ENCODE results near the gene SKAP1.
A peak's percentile ranks its signal among the peaks of the same experiment; 100 is the strongest.

SKAP1 gene

DNA sequence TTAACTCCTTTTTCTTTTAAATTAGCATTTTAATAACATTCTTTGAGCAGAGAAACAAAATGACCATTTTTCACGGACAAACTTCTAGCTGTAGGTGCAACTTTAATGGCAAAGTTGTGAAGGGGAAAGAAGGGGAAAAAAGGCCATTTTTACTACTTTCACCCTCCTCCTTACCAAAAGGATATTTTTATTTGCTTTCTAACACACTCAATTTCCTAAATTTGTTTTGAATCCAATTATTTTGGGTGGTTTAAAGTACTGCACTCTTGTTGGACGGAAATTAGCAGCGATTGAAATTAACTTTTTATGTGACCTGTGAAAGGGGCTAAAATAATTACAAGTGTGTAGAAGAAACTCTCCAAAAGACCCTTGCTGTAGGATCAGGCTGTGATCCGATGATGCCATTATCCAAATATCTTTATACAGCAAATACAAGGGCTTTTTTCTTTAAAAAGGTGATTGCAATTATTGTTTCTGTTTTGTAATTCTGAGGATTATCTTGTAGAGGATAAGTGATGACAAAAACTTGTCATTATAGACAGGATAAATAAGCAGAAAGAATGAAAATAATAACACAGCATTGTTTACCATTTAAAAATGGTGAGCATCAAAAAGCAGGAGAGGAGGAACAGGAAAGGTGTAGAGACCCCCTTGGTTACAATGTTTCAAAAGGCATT lies 280.1 kb downstream of the SKAP1 start:
- no peak for TF ChIP-seq SNAI2 (CRISPR knock-in tag; IDR thresholded peaks at IDR 0.05)
- no peak for TF ChIP-seq ZFP30 (CRISPR knock-in tag; IDR thresholded peaks at IDR 0.05)
- no peak for TF ChIP-seq ZNF8 (CRISPR knock-in tag; IDR thresholded peaks at IDR 0.05)
- TF ChIP-seq, protein P1, sequence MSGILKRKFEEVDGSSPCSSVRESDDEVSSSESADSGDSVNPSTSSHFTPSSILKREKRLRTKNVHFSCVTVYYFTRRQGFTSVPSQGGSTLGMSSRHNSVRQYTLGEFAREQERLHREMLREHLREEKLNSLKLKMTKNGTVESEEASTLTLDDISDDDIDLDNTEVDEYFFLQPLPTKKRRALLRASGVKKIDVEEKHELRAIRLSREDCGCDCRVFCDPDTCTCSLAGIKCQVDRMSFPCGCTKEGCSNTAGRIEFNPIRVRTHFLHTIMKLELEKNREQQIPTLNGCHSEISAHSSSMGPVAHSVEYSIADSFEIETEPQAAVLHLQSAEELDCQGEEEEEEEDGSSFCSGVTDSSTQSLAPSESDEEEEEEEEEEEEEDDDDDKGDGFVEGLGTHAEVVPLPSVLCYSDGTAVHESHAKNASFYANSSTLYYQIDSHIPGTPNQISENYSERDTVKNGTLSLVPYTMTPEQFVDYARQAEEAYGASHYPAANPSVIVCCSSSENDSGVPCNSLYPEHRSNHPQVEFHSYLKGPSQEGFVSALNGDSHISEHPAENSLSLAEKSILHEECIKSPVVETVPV (CRISPR knock-in tag; IDR thresholded peaks at IDR 0.05), result no peak
- TF ChIP-seq ZC3H10 (CRISPR knock-in tag; IDR thresholded peaks at IDR 0.05), result no peak
- no peak for TF ChIP-seq TCF4 (CRISPR knock-in tag; IDR thresholded peaks at IDR 0.05; ENCODE audit: borderline replicate concordance)
- no peak for TF ChIP-seq ZNF565 (CRISPR knock-in tag; conservative IDR thresholded peaks at IDR 0.05; ENCODE audit: low read depth)
- TF ChIP-seq GLIS3 (CRISPR knock-in tag; IDR thresholded peaks at IDR 0.05), result no peak
- TF ChIP-seq RARB (CRISPR knock-in tag; IDR thresholded peaks at IDR 0.05), result no peak
- no peak for TF ChIP-seq ISL1 (CRISPR knock-in tag; IDR thresholded peaks at IDR 0.05)
- TF ChIP-seq TOX (CRISPR knock-in tag; IDR thresholded peaks at IDR 0.05; ENCODE audit: borderline replicate concordance), result no peak
- TF ChIP-seq OSR1 (CRISPR knock-in tag; IDR thresholded peaks at IDR 0.05), result no peak
- no peak for TF ChIP-seq ARNTL (CRISPR knock-in tag; IDR thresholded peaks at IDR 0.05; ENCODE audit: borderline replicate concordance, low read depth)
- no peak for TF ChIP-seq PPARA (CRISPR knock-in tag; IDR thresholded peaks at IDR 0.05; ENCODE audit: borderline replicate concordance)
- no peak for TF ChIP-seq ZNF70 (CRISPR knock-in tag; IDR thresholded peaks at IDR 0.05)
- ATAC-seq, result no peak

DNA sequence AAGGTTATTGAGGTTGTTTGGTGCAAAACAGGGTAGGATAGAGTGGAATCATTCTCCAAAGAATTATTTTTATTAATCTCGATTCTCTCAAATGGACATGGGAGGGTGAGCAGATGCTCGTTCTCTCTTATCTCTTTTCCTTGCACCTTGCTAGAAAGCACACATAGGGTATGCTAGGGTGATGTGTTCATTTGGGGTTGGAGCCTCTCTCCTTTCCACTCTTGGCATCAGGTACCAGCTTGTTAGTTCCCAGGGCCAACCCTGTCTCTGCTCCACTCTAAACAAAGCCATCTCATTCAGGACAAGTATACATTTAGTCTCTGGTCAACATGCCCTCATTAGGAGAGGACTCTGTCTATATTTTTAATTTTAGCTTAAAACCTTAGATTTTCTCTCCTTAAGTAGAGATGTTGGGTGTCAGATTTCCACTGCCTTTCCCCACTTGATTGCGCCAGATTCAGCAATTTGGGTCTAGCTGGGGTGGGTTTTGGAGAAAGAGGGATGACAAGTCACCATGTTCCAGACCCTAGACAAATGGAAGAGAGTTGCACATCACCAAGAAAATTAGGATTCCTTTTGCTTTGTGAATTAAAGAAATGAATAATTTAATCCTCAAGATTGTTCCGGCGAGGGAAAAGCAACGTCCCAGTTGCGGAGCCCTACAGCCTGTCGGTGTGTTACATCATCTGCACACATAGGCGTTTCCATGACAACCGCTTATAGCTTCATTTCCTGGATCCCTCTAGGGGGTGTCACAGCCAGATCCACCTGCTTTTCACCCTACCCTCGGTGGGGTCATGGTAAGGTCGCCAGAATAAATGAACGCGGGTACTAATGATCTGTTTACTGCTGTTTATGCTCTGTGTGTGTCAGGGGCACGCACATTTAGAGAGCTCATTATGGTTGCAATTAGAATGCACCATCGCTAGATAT lies 280.9 kb downstream of the SKAP1 start:
- TF ChIP-seq SNAI2 (CRISPR knock-in tag; IDR thresholded peaks at IDR 0.05), result no peak
- TF ChIP-seq OSR1 (CRISPR knock-in tag; IDR thresholded peaks at IDR 0.05), result no peak
- TF ChIP-seq ZNF565 (CRISPR knock-in tag; conservative IDR thresholded peaks at IDR 0.05; ENCODE audit: low read depth), result no peak
- TF ChIP-seq ZFP3 (CRISPR knock-in tag; IDR thresholded peaks at IDR 0.05), result no peak
- TF ChIP-seq, protein P2, sequence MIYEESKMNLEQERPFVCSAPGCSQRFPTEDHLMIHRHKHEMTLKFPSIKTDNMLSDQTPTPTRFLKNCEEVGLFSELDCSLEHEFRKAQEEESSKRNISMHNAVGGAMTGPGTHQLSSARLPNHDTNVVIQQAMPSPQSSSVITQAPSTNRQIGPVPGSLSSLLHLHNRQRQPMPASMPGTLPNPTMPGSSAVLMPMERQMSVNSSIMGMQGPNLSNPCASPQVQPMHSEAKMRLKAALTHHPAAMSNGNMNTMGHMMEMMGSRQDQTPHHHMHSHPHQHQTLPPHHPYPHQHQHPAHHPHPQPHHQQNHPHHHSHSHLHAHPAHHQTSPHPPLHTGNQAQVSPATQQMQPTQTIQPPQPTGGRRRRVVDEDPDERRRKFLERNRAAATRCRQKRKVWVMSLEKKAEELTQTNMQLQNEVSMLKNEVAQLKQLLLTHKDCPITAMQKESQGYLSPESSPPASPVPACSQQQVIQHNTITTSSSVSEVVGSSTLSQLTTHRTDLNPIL (CRISPR knock-in tag; IDR thresholded peaks at IDR 0.05; ENCODE audit: low read depth), result no peak
- no peak for ATAC-seq

DNA sequence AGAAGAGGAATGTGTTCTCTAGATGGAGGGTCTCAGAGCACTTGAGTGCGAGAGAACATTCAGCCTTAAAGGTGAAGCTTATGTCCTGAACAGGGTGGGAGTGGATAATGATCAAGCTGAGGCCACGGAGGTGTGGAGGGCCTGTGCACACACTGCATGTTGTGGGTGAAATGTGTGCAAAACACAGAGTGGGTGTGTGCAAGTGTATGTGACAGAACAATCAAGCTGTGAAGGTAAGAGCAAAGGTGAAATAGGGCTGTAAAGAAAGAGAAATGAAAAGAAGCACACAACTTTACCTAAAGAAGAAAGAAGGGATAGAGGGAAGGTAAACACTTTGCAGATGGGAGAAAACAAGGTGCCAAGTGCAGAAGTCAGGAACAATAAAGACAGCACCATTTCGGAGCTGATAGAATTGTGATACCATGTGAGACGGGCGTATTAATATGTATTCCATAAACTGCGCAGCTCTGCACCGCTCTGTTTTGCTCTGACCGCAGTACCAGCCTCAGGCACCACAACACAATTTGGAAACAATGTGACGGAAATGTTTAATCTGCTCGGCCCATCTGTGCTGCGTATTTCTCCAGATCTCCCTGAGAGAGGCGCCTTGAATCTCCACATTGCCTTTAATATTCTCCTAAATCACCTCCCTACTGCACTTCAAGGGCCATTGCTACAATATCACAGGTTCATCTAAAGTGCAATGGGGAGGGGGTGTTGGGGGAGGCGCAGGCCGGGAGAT lies 281.8 kb downstream of the SKAP1 start:
- peak; percentile 33 for ATAC-seq
- TF ChIP-seq ZFP30 (CRISPR knock-in tag; IDR thresholded peaks at IDR 0.05) (no peak), BACH2 (CRISPR knock-in tag; IDR thresholded peaks at IDR 0.05; ENCODE audit: borderline replicate concordance) (no peak), PPARA (CRISPR knock-in tag; IDR thresholded peaks at IDR 0.05; ENCODE audit: borderline replicate concordance) (no peak)

DNA sequence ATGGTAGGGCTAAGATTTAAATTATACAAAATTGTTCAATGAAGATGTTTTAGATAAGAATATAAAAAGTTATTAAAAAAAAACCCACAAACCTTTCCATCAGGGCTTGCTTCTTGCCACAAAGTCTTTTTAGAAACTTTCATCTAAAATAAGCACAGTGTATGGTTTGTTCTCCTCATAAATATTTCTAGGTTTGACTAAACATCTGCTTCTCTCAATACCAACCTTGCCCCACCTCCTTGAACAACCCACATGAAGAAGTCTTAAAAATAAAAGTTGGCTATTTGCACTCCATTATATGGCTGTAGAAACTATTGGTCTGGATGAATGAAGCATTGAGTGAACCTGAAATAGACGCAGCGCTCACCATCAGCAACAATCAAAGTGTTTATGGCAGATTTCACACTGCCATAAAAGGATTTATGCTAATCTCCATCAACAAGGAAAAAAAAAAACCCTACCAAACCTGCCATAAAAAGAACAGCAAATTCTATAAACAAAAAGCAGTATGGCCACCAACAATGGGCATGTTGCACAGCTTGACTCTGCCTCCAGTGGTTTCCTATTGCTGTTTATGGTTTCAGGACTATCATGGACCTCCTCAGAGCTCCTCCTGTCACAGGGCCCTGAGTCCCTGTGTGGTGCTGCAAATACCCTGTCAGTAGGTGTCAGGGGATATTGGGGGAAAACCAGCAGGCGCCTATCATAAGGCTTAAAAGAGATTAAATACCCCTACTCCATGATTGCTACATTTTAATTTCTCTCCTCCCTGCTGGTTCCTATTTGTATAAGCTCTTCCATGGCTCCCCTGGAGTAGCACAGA lies 284.8 kb downstream of the SKAP1 start:
- ATAC-seq, result no peak
- no peak for TF ChIP-seq PPARA (CRISPR knock-in tag; IDR thresholded peaks at IDR 0.05; ENCODE audit: borderline replicate concordance)

DNA sequence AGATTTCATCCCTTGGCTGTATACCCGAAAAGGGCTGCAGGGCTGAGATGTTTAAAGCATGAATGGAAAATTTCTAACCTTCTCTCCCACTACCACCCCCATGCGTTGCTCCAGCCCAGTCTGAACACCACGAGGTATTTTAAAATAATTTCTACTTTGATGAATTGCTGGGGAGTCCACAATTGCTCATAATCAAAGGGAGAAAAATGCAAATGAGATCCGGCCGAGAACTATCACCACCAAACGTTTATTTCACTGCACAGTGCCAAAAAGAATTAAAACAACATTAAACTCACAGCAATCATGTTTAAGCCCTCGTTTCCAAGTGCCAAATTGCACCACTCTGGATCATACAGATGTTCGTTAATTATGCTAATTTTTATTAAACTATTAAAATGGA lies 285.8 kb downstream of the SKAP1 start:
- no peak for ATAC-seq
- TF ChIP-seq RARB (CRISPR knock-in tag; IDR thresholded peaks at IDR 0.05) (no peak), ESRRG (CRISPR knock-in tag; IDR thresholded peaks at IDR 0.05) (no peak), PPARA (CRISPR knock-in tag; IDR thresholded peaks at IDR 0.05; ENCODE audit: borderline replicate concordance) (no peak), ZNF70 (CRISPR knock-in tag; IDR thresholded peaks at IDR 0.05) (no peak), ZNF565 (CRISPR knock-in tag; conservative IDR thresholded peaks at IDR 0.05; ENCODE audit: low read depth) (no peak), ZFP30 (CRISPR knock-in tag; IDR thresholded peaks at IDR 0.05) (no peak), ZFP3 (CRISPR knock-in tag; IDR thresholded peaks at IDR 0.05) (no peak), SNAI2 (CRISPR knock-in tag; IDR thresholded peaks at IDR 0.05) (no peak), TCF4 (CRISPR knock-in tag; IDR thresholded peaks at IDR 0.05; ENCODE audit: borderline replicate concordance) (no peak), BACH2 (CRISPR knock-in tag; IDR thresholded peaks at IDR 0.05; ENCODE audit: borderline replicate concordance) (no peak)
- TF ChIP-seq, protein P3, sequence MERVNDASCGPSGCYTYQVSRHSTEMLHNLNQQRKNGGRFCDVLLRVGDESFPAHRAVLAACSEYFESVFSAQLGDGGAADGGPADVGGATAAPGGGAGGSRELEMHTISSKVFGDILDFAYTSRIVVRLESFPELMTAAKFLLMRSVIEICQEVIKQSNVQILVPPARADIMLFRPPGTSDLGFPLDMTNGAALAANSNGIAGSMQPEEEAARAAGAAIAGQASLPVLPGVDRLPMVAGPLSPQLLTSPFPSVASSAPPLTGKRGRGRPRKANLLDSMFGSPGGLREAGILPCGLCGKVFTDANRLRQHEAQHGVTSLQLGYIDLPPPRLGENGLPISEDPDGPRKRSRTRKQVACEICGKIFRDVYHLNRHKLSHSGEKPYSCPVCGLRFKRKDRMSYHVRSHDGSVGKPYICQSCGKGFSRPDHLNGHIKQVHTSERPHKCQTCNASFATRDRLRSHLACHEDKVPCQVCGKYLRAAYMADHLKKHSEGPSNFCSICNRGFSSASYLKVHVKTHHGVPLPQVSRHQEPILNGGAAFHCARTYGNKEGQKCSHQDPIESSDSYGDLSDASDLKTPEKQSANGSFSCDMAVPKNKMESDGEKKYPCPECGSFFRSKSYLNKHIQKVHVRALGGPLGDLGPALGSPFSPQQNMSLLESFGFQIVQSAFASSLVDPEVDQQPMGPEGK (CRISPR knock-in tag; IDR thresholded peaks at IDR 0.05; ENCODE audit: borderline replicate concordance), result no peak

Data from SK-N-SH treated with all-trans-retinoic acid at 6 μM for 48 hours (cell line).